LoVo (cell line): ENCODE results near the gene LIMS4.
"Not testable (repeated sequence)": the region's sequence is repeated elsewhere in the genome, so short reads cannot be mapped to it uniquely, and the experiment has no call there.

Experiments
- DNase-seq: peaks from one replicate; pipeline ENCODE4 v3.0.0-alpha.2; 2016; ENCODE audit warnings: low spot score

The LIMS4 gene

GRCh38 chr2:110449127-110449947 lies 23.3 kb downstream of the LIMS4 start:
- DNase-seq: not testable (repeated sequence)

GRCh38 chr2:110446644-110447043 lies 26.0 kb downstream of the LIMS4 start:
- not testable (repeated sequence) for DNase-seq

GRCh38 chr2:110443305-110444005 lies 29.2 kb downstream of the LIMS4 start:
- not testable (repeated sequence) for DNase-seq

GRCh38 chr2:110441905-110442304 lies 30.7 kb downstream of the LIMS4 start:
- DNase-seq: not testable (repeated sequence)

GRCh38 chr2:110434565-110434964 lies 38.1 kb downstream of the LIMS4 start:
- not testable (repeated sequence) for DNase-seq

GRCh38 chr2:110425725-110426124 lies 46.9 kb downstream of the LIMS4 start:
- not testable (repeated sequence) for DNase-seq

- DNase-seq: not testable (repeated sequence)
Measured at GRCh38 chr2:110424421-110424820, 48.2 kb downstream of the LIMS4 start.

GRCh38 chr2:110423574-110423962 lies 49.0 kb downstream of the LIMS4 start:
- DNase-seq: not testable (repeated sequence)

- DNase-seq: not testable (repeated sequence)
Measured at GRCh38 chr2:110422852-110423573, 49.6 kb downstream of the LIMS4 start.

- DNase-seq: not testable (repeated sequence)
Measured at GRCh38 chr2:110420641-110421354, 51.8 kb downstream of the LIMS4 start.

- not testable (repeated sequence) for DNase-seq
Measured at GRCh38 chr2:110407142-110407541, 65.5 kb downstream of the LIMS4 start.

GRCh38 chr2:110404988-110405387 lies 67.6 kb downstream of the LIMS4 start:
- DNase-seq: not testable (repeated sequence)

- not testable (repeated sequence) for DNase-seq
Measured at GRCh38 chr2:110404246-110404645, 68.4 kb downstream of the LIMS4 start.

GRCh38 chr2:110401001-110401618 lies 71.5 kb downstream of the LIMS4 start:
- DNase-seq: not testable (repeated sequence)

GRCh38 chr2:110399378-110399777 lies 73.2 kb downstream of the LIMS4 start:
- DNase-seq: not testable (repeated sequence)

GRCh38 chr2:110395990-110396389 lies 76.6 kb downstream of the LIMS4 start:
- not testable (repeated sequence) for DNase-seq
